HFF-Myc (cell line): ENCODE data around the gene PRSS1.

ENCODE experiments used
- DNase-seq: peaks from one replicate; pipeline ENCODE4 v3.0.0-alpha.2; 2011; ENCODE audit warnings: low read depth; ENCODE audit errors: extremely low read depth
- H3K4me3 ChIP-seq: replicated peaks from 2 replicates; pipeline ENCODE4 v1.5.1; 2011; ENCODE audit warnings: low read depth, mild to moderate bottlenecking, control low read depth, low read length
- CTCF ChIP-seq: IDR thresholded peaks from 2 replicates; pipeline ENCODE4 v1.5.1; 2012; ENCODE audit warnings: mild to moderate bottlenecking, low read depth, low read length, control low read depth; ENCODE audit errors: missing control alignments

The PRSS1 gene

DNA sequence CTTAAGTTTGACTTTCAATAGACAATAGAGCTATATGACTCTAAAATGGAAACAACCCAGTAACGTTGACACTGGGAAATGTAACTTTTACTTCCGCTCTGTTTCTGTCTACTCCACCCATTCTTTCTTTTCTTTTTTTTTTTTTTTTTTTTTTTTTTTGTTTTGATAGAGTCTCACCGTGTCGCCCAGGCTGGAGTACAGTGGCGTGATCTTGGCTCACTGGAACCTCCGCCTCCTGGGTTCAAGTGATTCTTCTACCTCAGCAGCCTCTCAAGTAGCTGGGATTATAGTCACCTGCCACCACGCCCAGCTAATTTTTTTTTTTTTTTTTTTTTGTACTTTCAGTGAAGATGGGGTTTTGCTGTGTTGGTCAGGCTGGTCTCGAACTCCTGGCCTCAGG lies 35.4 kb downstream of the PRSS1 start:
- no peak overlapping the region for H3K4me3 ChIP-seq
- no peak for TF ChIP-seq CTCF
- no peak for DNase-seq

DNA sequence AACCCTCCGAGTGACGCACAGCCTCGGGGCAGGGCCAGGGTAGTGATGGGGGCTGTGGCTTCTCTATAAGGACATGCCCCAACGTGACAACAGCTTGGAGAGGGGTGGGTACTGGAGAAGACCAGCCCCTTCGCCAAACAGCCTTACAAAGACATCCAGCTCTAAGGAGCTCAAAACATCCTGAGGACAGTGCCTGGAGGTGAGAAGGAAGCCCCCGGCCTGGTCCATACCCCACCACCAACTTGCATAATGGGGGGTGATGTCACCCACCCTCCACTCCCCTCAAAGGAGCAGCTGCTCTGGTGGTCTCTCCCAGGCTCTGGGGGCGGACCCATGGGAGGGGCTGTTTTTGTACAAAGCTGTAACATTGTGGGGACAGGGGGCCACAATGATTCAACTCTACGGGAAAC lies 36.6 kb downstream of the PRSS1 start:
- DNase-seq, result no peak
- H3K4me3 ChIP-seq, result no peak overlapping the region
- no peak for TF ChIP-seq CTCF

GRCh38 chr7:142787034-142787768 lies 37.9 kb downstream of the PRSS1 start:
- no peak overlapping the region for H3K4me3 ChIP-seq
- DNase-seq, result no peak
- no peak for TF ChIP-seq CTCF

DNA sequence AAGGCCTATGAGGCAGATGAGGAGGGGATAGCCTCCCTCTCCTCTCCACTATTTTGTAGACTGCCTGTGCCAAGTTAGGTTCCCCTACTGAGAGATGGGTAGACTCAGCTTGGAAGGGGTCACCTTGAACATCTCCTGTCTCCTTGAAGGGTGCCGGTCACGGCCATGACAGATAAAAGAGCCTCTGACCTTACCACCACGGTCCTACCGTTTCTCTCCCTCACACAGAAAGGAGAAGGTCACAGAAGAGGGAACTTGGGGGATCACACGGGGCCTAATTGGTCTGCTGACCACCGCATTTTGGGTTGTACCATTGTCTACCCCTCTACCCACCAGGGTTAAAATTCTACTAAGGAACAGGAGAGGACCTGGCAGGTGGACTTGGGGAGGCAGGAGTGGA lies 38.5 kb downstream of the PRSS1 start:
- TF ChIP-seq CTCF, result no peak
- no peak overlapping the region for H3K4me3 ChIP-seq
- DNase-seq, result no peak

- no peak for DNase-seq
- H3K4me3 ChIP-seq, result no peak overlapping the region
- TF ChIP-seq CTCF, result no peak
Observed at GRCh38 chr7:142788303-142789289, 39.3 kb downstream of the PRSS1 start.

DNA sequence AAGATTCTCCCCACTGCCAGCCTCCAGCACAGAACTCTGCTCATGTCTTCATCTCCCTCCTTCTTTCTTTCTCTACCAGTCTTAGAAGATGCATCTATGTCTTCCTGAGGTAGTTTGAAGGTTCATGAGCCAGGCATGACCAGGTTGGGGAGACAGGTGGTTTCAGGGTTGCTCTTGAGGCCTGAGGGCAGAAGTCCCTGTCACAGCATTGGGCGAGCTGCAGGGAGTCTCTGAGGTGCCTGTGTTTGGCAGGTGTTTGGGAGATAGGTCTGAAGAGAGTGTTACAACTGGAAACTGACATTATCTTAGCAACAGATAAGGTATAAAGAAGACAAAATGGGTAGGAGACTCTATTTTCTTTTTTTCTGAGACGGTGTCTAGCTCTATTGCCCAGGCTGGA lies 40.2 kb downstream of the PRSS1 start:
- H3K4me3 ChIP-seq, result no peak overlapping the region
- DNase-seq, result no peak
- TF ChIP-seq CTCF, result no peak
